Colonic mucosa (tissue), 4 donors: ENCODE measurements around the gene CAPN15. TPM values are rescaled to one million over a fixed set of nuclear protein-coding genes. Genes with fewer than 3 reads are reported as not detected.

Experiments used
- DNase-seq: peaks from one replicate; pipeline ENCODE4 v3.0.0-alpha.2; 2020
- H3K27ac ChIP-seq: fragments of 200-600 bp; one replicate; pipeline ENCODE4 v1.8.0; 2021
- H3K27me3 ChIP-seq: fragments of 200-600 bp; one replicate; pipeline ENCODE4 v1.8.0; 2021
- H3K36me3 ChIP-seq: fragments of 200-600 bp; one replicate; pipeline ENCODE4 v1.8.0; 2021
- H3K4me1 ChIP-seq: fragments of 200-600 bp; one replicate; pipeline ENCODE4 v1.8.0; 2021; ENCODE audit warnings: mild to moderate bottlenecking
- H3K4me3 ChIP-seq: fragments of 200-600 bp; one replicate; pipeline ENCODE4 v1.8.0; 2021
- H3K9ac ChIP-seq, 2 donors: one replicate each; pipeline ENCODE4 v1.7.0; 2013; ENCODE audit warnings: control low read depth in 2 of 2, low read depth in 2 of 2, low read length in 2 of 2
- H3K9me3 ChIP-seq: fragments of 200-600 bp; one replicate; pipeline ENCODE4 v1.8.0; 2021
- intact Hi-C: fragments of 100-400 bp; cut with DNase I; formaldehyde crosslinking; loops from one replicate; pipeline ENCODE4 v1.14.1; 2022
- total RNA-seq, 2 donors: library from RNA; stranded (reverse); fragmentation: NEBNext Ultra II Directional in 1 of 2; extraction: Animal tissue kit (Norgen Biotek cat#: 25700) in 1 of 2; gene quantifications; one replicate each; pipeline ENCODE4 v1.2.1, GENCODE V29; 2021
- TF ChIP-seq, protein P1 (sequence below): fragments of 200-600 bp; IDR thresholded peaks from one replicate; pipeline ENCODE4 v1.8.0; 2022; ENCODE audit warnings: antibody characterized with exemption, mild to moderate bottlenecking
- donor health status: healthy.
- donor health status: DM: no; HTN: no; CAD: no.
- donor health status: DM: no; HTN: no; CAD: no.

The CAPN15 gene
- total RNA-seq, 2 donors from 2014 or later = 74.6 to 139 TPM

- Histone ChIP-seq H3K4me3 (no peak overlapping the region), H3K27me3 (no peaks in the 10 kb centered on the region), H3K27ac (peak overlapping the region; percentile 96), H3K36me3 (no peaks in the 10 kb centered on the region), H3K9me3 (no peaks in the 10 kb centered on the region), H3K9ac (peak overlapping the region; percentile 46 to 69), H3K4me1 (peaks cover 25% of the 10 kb centered on the region)
- DNase-seq = no peak
- TF ChIP-seq, protein P1, sequence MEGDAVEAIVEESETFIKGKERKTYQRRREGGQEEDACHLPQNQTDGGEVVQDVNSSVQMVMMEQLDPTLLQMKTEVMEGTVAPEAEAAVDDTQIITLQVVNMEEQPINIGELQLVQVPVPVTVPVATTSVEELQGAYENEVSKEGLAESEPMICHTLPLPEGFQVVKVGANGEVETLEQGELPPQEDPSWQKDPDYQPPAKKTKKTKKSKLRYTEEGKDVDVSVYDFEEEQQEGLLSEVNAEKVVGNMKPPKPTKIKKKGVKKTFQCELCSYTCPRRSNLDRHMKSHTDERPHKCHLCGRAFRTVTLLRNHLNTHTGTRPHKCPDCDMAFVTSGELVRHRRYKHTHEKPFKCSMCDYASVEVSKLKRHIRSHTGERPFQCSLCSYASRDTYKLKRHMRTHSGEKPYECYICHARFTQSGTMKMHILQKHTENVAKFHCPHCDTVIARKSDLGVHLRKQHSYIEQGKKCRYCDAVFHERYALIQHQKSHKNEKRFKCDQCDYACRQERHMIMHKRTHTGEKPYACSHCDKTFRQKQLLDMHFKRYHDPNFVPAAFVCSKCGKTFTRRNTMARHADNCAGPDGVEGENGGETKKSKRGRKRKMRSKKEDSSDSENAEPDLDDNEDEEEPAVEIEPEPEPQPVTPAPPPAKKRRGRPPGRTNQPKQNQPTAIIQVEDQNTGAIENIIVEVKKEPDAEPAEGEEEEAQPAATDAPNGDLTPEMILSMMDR = no peak
- intact Hi-C loops = no loop called here
Measured at GRCh38 chr16:591892-592517, 64.5 kb downstream of the CAPN15 start.

DNA sequence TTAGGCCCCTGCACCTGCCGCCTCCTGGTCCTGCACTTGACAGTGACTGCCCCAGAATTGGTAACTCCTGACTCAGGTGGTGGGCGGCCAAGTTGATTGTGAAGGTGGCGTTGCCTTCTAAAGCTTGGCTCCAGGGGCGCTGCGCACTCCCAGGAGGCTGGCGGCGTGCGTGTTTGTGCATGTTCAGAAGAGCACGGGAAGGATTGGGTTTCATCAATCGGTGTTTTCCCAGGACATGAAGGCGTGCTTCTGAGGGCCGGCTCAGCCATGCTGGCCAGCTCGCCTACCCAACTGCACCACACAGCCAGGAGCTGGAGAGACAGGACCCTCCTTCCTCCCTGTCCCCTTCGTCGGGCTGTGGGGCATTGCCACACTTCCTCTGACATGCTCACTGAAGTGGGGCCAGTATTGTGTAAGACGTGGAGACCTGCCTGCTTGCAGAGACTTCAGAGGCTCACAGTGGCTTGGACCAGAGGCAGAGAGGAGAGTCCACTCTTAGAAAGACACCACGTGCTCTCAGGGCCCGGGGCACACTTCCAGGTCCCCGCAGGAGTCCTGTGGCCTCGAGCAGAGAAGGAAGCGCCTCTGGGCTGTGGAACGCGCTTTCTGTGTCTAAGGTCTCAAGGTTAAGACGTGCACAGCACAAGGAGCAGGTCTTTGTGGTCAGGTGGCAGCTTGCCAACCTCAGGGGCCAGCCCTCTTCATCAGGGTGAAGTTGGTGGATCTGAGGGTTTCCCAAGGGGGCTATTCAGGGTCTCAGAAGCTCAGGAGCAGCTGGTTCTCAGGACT, 65.2 kb downstream of the CAPN15 start:
- TF ChIP-seq, protein P1 = no peak
- Histone ChIP-seq H3K36me3 (no peaks in the 10 kb centered on the region), H3K4me3 (no peak overlapping the region), H3K4me1 (peaks cover 25% of the 10 kb centered on the region), H3K27ac (peak overlapping the region; percentile 96), H3K9ac (peak overlapping the region; percentile 0 to 69), H3K27me3 (no peaks in the 10 kb centered on the region), H3K9me3 (no peaks in the 10 kb centered on the region)
- intact Hi-C loops = no loop called here
- peak; percentile 68 for DNase-seq

- Histone ChIP-seq H3K27me3 (no peaks in the 10 kb centered on the region), H3K4me1 (peaks cover 25% of the 10 kb centered on the region), H3K27ac (peak overlapping the region; percentile 96), H3K9ac (peak overlapping the region; percentile 51 to 69), H3K4me3 (no peak overlapping the region), H3K9me3 (no peaks in the 10 kb centered on the region), H3K36me3 (no peaks in the 10 kb centered on the region)
- peak; percentile 80 for DNase-seq
- TF ChIP-seq, protein P1 = no peak
- intact Hi-C loops = no loop called here
Measured at GRCh38 chr16:593406-593805, 65.9 kb downstream of the CAPN15 start.

GRCh38 chr16:593807-594206, 66.3 kb downstream of the CAPN15 start:
- intact Hi-C loops = no loop called here
- H3K4me3 ChIP-seq = peak overlapping the region; percentile 9
- peak overlapping the region; percentile 96 for H3K27ac ChIP-seq
- no peak for DNase-seq
- peaks cover 25% of the 10 kb centered on the region for H3K4me1 ChIP-seq
- H3K9ac ChIP-seq = peak overlapping the region; percentile 44 to 69
- TF ChIP-seq, protein P1 = no peak
- no peaks in the 10 kb centered on the region for H3K27me3 ChIP-seq
- H3K9me3 ChIP-seq = no peaks in the 10 kb centered on the region
- no peaks in the 10 kb centered on the region for H3K36me3 ChIP-seq

- Histone ChIP-seq H3K9me3 (no peaks in the 10 kb centered on the region), H3K4me1 (peaks cover 25% of the 10 kb centered on the region), H3K36me3 (no peaks in the 10 kb centered on the region), H3K27ac (no peak overlapping the region), H3K4me3 (no peak overlapping the region), H3K27me3 (no peaks in the 10 kb centered on the region), H3K9ac (no peak overlapping the region)
- TF ChIP-seq, protein P1 = no peak
- intact Hi-C loops = no loop called here
- DNase-seq = no peak
Measured at GRCh38 chr16:595094-595528, 67.6 kb downstream of the CAPN15 start.
